DOHH2 (cell line): ENCODE data around the gene OR2A42.
"Not testable (repeated sequence)": the region's sequence is repeated elsewhere in the genome, so short reads cannot be mapped to it uniquely, and the experiment has no call there.

Experiments used
- CTCF ChIP-seq: fragments of 200-600 bp; sonication (generic); IDR thresholded peaks from one replicate; pipeline ENCODE4 v1.5.1; 2014; ENCODE audit warnings: antibody characterized with exemption, mild to moderate bottlenecking, low read depth, low read length; ENCODE audit not compliant: poor library complexity, severe bottlenecking
- EZH2phosphoT487 ChIP-seq: fragments of 200-600 bp; sonication (generic); IDR thresholded peaks from 2 replicates; pipeline ENCODE4 v1.6.1; 2017; ENCODE audit warnings: borderline replicate concordance, mild to moderate bottlenecking, antibody characterized with exemption, low read length, moderate library complexity, mixed read lengths

DNA sequence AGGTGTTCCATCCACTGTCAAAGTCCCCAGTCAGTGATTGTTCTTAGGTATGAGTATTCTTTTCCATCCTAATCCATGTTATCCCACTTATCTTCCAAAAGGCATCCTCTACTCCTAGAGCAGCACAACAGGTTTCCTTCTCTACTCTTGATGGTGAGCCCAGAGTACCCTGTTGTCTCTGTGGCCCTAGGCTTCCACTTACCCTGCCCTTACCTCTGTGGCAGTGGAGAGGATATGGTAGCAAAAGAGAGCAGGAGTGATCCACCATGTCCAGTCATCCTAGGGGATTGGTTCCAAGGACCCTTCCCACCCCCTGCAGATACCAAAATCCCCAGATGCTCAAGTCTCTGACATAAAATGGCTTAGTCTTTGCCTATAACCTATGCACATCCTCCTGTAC is 22.2 kb downstream of the OR2A42 start:
- not testable (repeated sequence) for TF ChIP-seq CTCF, EZH2phosphoT487
